HG02973 (cell line): ENCODE measurements around the gene NDUFC2.
"Not testable (repeated sequence)": the region's sequence is repeated elsewhere in the genome, so short reads cannot be mapped to it uniquely, and the experiment has no call there.

Experiments
- ATAC-seq: cut with Tn5 transposase; IDR thresholded peaks from one replicate; pipeline ENCODE4 v1.9.1; 2021; ENCODE audit warnings: moderate library complexity; ENCODE audit not compliant: unreplicated experiment

NDUFC2 gene

DNA sequence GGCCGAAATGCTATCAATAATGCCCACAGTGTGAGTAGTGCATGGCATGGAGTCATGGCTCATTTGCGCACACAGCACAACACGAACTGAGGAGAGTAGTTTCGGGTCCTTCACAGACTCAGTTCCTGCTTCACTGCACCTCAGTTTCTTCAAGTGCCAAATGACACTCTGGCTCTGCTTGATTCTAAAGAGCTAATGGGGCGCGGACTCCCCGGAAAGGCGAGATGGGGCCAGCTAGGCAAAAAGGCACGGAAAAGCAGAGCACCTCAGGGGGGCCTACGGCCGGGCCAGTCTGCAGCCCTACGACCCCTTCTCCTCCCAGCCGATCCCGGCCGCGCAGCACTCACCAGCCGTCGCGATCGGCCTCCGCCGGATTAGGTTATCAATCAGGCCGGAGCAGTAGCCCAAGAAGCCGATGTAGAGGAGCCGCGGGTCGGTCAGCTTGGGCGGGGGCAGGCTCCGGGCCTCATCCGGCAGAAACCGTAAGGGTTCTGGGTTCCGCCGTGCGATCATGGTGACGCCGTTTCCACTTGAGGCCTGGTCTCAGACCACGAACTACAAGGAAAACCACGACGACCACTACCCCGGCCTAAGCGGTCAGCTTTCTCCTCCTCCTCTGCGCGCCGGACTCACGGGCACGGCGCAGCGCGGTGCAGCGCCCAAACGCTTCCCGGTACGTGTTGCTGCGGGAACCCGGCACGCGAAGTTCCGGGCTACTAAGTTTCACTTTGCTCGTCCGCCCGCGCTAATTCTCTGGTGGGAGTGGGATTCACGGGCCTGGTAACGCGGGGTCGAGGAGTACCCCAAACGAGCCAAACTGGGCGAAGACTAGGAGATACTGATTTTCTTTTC is at the start of gene NDUFC2:
TSS of gene NDUFC2 (minus strand) at position 631 of the 852 bp plus-strand sequence. CDS start at position 513, 118 bp downstream.
- peak; percentile 78 for ATAC-seq

DNA sequence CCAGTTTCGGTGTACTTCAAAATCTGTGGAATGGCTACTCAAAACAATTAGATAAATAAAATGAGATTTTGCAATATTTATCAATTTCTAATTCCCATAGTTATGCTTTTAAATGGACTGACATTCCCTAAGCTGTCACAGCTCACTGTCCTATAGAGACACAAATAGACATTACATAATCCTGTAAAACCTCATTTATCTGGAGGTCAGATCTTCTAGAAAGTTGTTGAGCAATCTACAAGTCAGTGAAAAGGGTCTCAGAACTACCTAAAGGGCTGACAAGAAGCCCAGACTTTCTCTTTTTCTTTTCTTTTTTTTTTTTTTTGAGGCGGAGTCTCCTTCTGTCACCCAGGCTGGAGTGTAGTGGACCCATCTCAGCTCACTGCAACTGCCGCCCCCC is 47.7 kb upstream of the NDUFC2 start:
- no peak for ATAC-seq

DNA sequence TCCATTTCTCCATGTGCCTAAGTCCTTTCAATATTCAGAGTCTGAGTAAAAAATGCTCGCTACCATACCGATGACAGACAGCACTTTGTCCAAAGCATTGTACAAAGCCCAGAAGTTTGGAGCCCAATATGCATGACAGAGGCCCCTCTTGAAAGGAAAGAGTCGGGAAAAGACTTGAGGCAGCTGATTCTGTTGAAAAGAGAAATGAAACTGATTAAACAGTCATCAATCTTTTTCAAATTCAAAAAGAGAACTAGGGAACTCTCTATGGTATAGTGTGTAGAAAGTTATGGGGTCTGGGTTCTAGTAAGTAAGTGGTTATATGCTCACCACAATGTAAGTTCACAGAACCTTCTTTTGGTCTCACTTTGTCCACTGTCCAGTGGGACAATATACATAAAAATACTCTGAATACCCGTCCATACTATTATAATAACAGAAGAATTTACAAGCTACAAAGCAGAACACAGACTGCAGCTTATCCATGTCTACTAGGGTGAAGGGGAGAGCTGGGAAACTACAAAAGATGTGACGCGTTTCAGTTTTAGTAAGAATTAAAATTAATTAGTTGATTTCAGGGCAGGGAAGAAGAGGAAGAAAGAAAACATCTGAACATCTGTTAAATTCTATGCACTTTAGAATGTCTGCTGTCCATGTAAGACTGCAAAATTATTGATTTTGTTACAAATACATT is 33.1 kb upstream of the NDUFC2 start:
- ATAC-seq, result no peak

DNA sequence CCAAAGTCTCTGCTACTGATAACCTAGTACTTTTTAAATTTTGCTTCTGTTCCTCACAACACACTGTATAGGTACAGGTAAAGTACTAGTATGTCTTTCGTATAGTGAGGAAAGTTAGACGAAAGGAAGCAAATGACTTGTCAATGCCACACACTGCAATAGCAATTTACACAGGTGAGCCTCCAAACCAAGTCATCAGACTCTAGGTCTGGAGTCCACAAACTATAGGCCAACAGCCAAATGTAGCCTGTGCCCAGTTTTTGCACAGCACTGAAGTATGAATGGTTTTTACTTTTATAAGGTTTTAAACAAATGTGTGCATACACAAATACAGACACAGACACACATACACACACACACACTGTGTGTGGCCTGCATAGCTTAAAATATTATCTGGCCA is 31.6 kb upstream of the NDUFC2 start:
- ATAC-seq, result no peak

DNA sequence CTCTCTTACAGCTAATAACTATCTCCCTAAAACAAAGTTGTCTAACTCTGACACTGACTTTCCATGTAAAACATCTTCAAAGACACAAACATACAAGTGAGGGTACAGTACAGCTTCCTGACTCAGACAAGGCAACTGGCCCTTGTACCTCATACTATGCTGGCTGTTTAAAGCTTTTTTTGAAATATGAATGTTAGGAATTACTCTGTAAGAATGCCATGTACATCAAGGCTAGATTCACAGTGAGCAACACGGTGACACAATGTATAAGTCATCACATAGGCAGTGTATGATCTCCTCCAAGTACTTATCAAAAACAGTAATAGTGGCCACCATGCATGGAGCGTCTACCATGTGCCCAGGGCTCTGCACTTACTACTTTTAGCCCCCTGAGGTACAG is 31.2 kb upstream of the NDUFC2 start:
- no peak for ATAC-seq

DNA sequence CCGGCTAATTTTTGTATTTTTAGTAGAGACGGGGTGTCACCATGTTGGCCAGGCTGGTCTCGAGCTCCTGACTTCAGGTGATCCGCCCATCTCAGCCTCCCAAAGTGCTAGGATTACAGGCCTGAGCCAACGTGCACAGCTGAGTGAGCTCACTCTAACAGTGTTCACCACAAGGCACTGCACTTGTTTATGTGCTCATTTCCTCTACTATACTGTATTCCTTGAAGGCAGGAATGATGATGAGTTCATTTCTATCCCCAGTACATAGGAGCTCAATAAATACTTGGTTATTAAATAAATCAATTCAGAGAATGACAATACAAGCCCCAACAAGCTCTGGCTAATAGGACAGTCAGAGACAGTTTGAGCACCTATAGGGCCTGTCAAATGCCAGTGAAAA is 30.7 kb upstream of the NDUFC2 start:
- ATAC-seq, result no peak

DNA sequence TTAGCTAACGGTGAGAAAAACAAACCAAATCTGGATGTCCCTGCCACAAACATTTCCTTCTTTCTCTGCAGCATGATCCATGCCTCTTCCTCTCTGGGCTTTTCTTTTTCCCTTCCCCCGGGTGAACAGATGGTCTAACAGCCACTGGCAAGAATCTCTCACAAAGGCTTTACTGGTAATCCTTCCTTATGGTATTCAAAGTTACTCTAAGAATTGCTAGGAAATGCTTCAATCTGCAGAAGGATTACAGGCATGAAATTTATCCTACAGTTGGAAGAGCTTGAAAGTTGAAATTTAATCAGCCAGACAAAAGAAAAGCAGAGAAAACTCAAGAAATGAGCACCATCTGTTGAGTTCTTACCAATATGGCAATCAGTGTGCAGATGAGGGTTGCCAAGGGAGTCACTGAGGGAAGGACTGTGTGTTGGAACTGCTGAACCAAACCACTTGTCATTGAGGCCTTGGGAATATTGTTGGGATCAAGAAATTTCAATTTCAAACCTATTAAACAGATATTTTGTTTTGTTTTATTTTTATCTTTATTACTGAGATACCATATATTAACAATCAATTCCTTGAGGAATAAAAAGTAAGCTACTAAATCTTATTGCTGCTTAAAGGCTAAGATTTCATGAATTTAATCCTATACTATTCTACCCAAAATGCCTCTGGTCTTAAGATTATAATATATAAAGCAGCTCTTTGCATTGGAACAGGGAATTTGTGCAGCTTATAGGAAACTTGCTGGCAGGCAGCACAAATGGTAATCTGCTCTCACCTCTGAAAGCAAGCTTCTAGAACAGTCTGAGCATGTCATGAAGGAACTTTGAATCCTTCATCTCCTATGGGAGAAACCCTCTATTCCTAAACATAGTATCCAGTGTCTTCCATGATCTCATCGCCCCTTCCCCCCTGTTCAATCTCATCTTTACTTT is 29.7 kb upstream of the NDUFC2 start:
- no peak for ATAC-seq

DNA sequence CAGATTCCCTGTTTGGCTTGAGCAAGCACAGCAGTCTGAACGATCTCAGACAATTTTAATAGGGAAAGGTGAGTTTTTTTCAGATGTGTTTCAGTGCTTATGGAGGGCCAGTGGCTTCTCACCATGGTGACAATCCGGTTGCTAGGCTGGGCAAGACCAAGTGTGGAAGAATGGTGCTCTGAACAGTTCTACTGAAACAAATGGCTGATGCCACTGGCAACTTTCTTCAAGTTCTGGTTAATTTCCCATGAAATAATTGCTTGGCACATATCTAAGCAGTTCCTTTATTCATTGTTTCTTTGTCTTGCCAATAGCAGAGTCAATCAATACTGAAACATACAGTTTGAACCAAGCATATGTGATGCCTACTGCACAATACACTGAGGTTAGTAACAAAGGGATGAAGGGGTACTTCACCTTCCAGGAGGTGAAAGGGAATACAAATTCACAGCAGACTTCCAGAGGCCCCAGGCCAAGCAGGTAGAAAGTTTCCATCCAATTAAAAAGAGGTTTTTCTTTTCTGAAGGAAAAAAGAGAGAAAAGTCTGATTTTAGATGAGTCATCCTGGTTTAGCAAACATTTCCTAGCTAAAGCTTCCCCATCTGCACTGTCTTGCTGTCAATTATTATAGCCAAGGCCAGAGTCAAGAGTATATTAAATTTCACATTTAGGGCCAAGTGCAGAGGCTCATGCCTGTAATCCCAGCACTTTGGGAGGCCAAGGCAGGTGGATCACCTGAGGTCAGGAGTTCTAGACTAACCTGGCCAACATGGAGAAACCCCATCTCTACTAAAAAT is 21.2 kb upstream of the NDUFC2 start:
- ATAC-seq, result no peak

DNA sequence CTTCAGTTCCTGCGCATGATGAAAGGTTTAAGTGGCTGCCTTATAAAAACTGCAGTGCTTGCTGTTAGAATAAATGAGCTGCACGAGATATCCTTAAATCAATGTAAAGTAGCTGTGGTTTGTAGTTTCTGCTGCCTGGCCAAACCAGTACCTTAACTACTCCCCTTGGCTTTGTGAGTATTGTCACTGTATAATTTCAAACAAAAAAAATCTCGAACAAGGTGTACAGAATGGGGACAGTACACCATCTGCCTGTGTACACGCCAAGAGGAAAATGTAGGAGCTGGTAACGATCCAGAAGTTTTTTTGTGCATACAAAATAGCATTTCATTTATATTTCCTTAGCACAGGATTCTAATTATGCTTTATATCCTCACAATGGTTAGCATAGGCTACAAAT is 20.6 kb upstream of the NDUFC2 start:
- no peak for ATAC-seq

DNA sequence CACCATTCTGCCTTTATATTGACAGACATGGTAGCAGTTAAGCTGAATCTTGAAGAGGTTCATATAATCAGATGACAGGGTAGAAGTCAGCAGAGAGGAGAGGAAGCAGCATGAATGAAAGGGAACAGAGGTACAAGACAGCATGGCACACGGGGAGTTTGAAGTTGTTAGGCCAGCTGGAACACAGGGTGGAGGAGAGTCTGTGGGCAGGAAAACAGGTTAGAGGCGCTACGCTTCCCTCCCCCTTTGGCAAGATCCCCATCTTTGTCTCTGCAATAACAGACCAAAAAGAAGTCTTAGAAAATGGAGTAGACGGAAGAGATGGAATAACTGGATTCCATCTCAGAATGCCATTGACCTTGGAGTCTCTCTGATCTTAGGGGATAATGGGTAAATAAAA is 20.0 kb upstream of the NDUFC2 start:
- no peak for ATAC-seq

DNA sequence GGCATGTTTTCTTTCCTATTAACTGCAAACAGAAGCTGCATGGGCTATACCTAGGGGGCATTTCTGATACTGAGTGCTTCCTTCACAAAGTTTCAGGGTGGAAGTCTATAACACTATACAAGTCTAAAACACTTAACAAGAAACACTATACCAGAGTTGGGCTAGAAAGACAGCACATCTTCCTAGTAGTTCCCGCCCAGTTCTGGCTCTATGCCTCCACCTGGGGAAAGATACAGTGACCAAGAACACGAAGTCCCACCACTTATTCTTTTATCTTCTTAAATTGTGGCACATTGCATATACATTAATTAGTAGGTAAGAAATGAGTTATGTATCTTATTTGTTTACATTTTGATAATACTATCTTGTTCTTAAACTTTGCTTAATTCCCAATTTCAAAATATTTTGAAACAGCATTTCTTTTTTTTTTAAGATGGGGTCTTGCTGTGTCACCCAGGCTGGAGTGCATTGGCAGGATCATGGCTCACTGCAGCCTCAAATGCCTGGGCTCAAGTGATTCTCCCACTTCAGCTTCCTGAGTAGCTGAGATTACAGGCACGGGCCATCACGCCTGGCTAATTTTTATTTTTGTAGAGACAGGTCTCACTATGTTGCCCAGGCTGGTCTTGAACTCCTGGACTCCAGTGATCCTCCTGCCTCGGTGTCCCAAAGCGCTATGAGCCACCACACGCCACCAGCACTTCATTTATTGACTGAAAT is 18.2 kb upstream of the NDUFC2 start:
- no peak for ATAC-seq

DNA sequence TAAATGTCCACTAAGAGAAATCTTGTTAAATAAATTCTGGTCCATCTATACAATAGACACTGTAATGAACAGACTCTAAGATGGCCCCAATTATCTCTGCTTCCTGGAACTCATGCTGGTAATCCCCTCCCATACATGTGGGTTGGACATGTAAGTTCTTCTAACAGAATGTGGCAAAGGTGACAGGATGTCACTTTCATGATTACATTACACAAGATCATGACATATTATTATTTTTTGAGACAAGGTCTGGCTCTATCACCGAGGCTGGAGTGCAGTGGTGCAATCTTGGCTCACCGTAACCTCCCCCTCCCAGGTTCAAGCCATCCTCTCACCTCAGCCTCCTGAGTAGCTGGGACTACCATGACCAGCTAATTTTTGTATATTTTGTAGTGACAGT is 14.6 kb upstream of the NDUFC2 start:
- no peak for ATAC-seq

DNA sequence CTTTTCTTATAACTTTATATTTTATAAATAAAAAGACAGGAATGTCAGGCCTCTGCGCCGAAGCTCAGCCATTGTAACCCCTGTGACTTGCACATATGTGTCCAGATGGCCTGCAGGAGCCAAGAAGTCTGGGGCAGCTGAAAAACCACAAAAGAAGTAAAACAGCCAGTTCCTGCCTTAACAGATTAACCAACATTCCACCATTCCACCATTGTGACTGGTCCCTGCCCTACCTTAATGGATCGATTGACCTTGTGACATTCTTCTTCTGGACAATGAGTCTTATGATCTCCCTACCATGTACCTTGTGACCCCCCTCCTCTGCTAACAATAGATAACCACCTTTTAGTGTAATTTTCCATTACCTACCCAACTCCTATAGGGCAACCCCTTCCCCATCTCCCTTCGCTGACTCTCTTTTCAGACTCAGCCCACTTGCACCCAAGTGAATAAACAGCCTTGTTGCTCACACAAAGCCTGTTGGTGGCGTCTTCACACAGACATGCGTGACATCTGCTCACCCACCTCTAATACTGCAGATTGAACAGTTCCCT is 6.9 kb upstream of the NDUFC2 start:
- not testable (repeated sequence) for ATAC-seq

DNA sequence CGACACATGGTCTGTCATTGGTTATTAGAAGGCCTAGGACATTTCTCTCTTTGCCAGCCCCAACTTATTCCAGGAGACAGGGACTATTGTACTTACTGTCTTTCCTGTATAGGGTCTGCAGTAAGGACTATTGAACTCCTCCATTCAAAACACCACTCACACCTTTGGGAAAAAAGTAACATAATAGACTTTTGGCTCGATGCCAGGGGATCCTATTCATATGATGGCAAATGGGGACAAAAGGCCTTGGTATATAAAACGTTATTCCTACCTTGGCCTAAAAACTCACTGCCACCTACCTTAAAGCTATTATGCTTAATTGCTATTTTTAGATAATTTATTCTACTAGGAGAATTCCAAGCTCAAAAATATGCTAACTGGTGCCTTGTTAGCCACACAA is 6.3 kb upstream of the NDUFC2 start:
- ATAC-seq, result no peak

DNA sequence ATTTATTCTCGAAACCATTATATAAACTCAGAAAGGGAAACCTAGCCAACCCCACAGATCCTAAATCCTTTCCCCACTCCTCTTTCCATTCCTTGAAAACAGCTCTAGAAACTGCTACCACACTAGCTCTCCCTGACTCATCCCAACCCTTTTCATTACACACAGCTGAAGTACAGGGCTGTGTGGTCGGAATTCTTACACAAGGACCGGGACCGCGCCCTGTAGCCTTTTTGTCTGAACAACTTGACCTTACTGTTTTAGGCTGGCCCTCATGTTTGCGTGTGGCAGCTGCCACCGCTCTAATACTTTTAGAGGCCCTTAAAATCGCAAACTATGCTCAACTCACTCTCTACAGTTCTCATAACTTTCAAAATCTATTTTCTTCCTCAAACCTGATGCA is 4.8 kb upstream of the NDUFC2 start:
- ATAC-seq, result not testable (repeated sequence)

DNA sequence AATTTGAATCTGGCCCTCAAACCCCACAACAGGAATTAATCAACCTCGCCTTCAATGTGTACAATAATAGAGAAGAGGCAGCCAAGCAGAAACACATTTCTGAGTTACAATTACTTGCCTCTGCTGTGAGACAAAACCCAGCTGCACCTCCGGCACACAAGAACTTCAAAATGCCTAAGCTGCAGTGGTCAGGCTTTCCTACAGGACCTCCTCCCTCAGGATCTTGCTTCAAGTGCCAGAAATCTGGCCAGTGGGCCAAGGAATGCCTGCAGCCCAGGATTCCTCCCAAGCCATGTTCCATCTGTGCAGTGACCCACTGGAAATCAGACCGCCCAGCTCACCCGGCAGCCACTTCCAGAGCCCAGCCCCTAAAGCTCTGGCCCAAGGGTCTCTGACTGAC is 3.4 kb upstream of the NDUFC2 start:
- no peak for ATAC-seq

DNA sequence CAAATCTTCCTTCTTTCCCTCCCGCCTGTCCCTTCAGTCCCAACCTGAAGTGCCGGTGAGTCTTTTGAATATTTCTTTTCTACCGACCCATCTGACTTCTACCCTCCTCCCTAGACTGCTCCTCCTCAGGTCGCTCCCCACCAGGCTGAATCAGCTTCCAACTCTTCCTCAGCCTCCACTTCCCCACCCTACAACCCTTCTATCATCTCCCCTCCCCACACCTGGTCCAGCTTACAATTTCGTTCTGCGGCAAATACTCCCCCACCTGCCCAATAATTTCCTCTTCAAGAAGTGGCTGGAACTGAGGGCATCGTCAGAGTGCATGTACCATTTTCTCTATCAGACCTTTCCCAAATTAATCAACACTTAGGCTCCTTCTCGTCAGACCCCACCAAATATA is 2.5 kb upstream of the NDUFC2 start:
- no peak for ATAC-seq

DNA sequence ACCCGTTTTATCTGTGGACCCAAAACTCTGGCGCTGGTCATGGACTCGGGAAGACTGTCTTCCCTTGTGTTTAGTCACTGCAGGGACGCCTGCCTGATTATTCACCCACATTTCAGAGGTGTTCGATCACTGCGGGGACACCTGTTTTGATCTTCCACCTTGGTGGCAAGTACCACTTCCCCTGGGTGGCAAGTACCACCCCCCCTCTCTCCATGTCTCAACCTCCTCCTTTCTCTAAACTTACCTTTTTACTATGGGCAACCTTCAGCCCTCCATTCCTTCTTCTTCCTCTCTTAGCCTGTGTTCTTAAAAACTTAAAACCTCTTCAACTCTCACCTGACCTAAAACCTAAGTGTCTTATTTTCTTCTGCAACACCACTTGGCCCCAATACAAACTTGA is 1.9 kb upstream of the NDUFC2 start:
- ATAC-seq, result no peak

DNA sequence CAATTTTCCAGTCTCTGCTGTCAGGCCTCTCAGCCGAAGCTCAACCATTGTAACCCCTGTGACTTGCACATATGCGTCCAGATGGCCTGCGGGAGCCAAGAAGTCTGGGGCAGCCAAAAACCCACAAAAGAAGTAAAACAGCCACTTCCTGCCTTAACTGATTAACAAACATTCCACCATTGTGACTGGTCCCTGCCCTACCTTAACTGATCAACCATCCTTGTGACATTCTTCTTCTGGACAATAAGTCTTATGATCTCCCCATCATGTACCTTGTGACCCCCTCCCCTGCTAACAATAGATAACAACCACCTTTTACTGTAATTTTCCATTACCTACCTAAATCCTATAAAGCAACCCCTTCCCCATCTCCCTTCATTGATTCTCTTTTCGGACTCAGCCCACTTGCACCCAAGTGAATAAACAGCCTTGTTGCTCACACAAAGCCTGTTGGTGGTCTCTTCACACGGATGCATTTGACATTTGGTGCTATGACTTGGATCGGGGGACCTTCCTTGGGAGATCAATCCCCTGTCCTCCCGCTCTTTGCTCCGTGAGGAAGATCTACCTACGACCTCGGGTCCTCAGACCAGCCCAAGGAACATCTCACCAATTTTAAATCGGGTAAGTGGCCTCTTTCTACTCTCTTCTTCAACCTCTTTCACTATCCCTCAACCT is 1.3 kb upstream of the NDUFC2 start:
- ATAC-seq, result no peak
